ENCODE measurements around the gene DMTF1. TPM values are rescaled to one million over a fixed set of nuclear protein-coding genes. Genes with fewer than 3 reads are reported as not detected.
A peak's percentile ranks its signal among the peaks of the same experiment; 100 is the strongest.

DMTF1 gene
- total RNA-seq, 2 experiments from 2014 or later: 111 to 197 TPM

DNA sequence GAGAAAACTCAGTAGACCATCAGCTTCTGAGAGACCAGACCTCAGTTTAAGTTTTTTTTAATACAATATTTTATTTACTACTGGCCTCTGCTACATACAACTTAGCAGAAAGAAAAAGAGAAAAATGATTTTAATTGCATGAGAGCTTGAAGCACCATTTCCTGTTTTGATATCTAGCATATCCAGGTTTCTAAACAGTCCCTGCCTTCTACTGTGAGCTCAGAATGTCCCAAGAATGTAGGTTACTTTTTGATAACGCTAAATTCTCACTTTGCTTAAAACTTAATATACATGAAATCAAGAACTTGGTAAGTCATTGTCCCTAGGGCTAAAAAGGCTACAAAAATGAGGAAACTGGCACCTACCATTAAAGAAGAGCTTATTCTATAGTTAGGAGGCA, 60.2 kb downstream of the DMTF1 start:
- no TSS peak for BruUV-seq (replicated peaks)
- POLR2A ChIA-PET: interaction anchor here (1.1 to 5.1 kb wide), 12 partner anchors 10 to 64 kb away, joined by 3 to 36 read pairs (median 6); partner anchors contain the start of gene DMTF1

DNA sequence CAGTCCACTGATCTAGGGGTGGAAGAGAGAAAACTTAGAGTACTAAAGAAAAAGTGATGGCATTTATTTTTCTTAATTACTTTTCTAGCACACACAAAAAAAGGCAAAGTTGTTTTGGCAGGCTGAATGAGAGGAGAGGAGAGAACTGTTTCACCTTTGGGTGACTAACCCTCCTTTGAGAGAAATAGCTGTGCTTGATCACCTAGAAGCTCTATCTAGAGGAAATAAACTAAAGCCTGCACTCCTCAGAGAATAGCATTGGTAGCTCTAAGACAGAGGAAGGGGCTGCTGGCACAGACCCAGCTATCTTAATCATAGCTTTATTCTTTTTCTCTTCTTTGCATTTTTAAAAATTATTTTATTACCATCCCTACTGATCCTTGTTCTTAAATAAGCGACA, 61.0 kb downstream of the DMTF1 start:
- H3K9me3 ChIP-seq (ENCODE audit: low read length): peaks cover 9% of the 10 kb centered on the region; the same call in 1 of the 2 replicates
- BruUV-seq (replicated peaks): no TSS peak
- peak overlapping the region; percentile 88 for H3K4me2 ChIP-seq (ENCODE audit: low read length)
- DNase-seq (ENCODE audit: low spot score): no peak
- H3K79me2 ChIP-seq (ENCODE audit: insufficient read depth, low read depth, low read length): peaks cover 93% of the 10 kb centered on the region
- H3K36me3 ChIP-seq (ENCODE audit: insufficient read depth, low read length): peaks cover 89% of the 10 kb centered on the region
- H3K9me2 ChIP-seq (ENCODE audit: insufficient read depth, low read length): no peaks in the 10 kb centered on the region
- peak overlapping the region; percentile 82 for H3K4me3 ChIP-seq (ENCODE audit: low read depth, low read length, poor library complexity, severe bottlenecking)
- H3K27ac ChIP-seq (ENCODE audit: low read depth, low read length, poor library complexity, severe bottlenecking): peak overlapping the region; percentile 98
- intact Hi-C loops (cut with micrococcal nuclease; ENCODE audit: unreplicated experiment): no loop called here
- H2AFZ ChIP-seq (ENCODE audit: low read length): no peak overlapping the region
- ChIA-PET POLR2A (interaction anchor here (0.7 to 5.1 kb wide), 14 partner anchors 10 to 1602 kb away, joined by 3 to 36 read pairs (median 5); partner anchors contain the start of gene DMTF1), CTCF (ENCODE audit: unreplicated experiment) (no interaction called here)
- peaks cover 42% of the 10 kb centered on the region for H4K20me1 ChIP-seq (ENCODE audit: insufficient read depth, low read length)
- TF ChIP-seq, protein P1, sequence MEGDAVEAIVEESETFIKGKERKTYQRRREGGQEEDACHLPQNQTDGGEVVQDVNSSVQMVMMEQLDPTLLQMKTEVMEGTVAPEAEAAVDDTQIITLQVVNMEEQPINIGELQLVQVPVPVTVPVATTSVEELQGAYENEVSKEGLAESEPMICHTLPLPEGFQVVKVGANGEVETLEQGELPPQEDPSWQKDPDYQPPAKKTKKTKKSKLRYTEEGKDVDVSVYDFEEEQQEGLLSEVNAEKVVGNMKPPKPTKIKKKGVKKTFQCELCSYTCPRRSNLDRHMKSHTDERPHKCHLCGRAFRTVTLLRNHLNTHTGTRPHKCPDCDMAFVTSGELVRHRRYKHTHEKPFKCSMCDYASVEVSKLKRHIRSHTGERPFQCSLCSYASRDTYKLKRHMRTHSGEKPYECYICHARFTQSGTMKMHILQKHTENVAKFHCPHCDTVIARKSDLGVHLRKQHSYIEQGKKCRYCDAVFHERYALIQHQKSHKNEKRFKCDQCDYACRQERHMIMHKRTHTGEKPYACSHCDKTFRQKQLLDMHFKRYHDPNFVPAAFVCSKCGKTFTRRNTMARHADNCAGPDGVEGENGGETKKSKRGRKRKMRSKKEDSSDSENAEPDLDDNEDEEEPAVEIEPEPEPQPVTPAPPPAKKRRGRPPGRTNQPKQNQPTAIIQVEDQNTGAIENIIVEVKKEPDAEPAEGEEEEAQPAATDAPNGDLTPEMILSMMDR (conservative IDR thresholded peaks at IDR 0.05; ENCODE audit: low read length): no peak
- TF ChIP-seq EZH2phosphoT487 (IDR thresholded peaks at IDR 0.05; ENCODE audit: borderline replicate concordance, low read depth, low read length): no peak
- peaks cover 63% of the 10 kb centered on the region for H3K4me1 ChIP-seq (ENCODE audit: insufficient read depth, low read length, poor library complexity, severe bottlenecking)

More for the DNA sequence above, 60.2 kb downstream of the DMTF1 start:
- no peak for TF ChIP-seq EZH2phosphoT487 (IDR thresholded peaks at IDR 0.05; ENCODE audit: borderline replicate concordance, low read depth, low read length)
- Histone ChIP-seq H3K36me3 (ENCODE audit: insufficient read depth, low read length) (peaks cover 89% of the 10 kb centered on the region), H3K27ac (ENCODE audit: low read depth, low read length, poor library complexity, severe bottlenecking) (peak overlapping the region; percentile 98), H4K20me1 (ENCODE audit: insufficient read depth, low read length) (peaks cover 37% of the 10 kb centered on the region), H3K4me1 (ENCODE audit: insufficient read depth, low read length, poor library complexity, severe bottlenecking) (peaks cover 59% of the 10 kb centered on the region), H3K79me2 (ENCODE audit: insufficient read depth, low read depth, low read length) (peaks cover 93% of the 10 kb centered on the region), H3K4me3 (ENCODE audit: low read depth, low read length, poor library complexity, severe bottlenecking) (peak overlapping the region; percentile 82), H3K9me3 (ENCODE audit: low read length) (peaks cover 9% of the 10 kb centered on the region; the same call in 1 of the 2 replicates), H3K9me2 (ENCODE audit: insufficient read depth, low read length) (no peaks in the 10 kb centered on the region), H2AFZ (ENCODE audit: low read length) (no peak overlapping the region), H3K4me2 (ENCODE audit: low read length) (peak overlapping the region; percentile 88)
- intact Hi-C loops (cut with micrococcal nuclease; ENCODE audit: unreplicated experiment): no loop called here
- no peak for DNase-seq (ENCODE audit: low spot score)
- CTCF ChIA-PET (ENCODE audit: unreplicated experiment): interaction anchor here (0.8 kb wide), 1 partner anchor 11 kb away, joined by 3 read pairs; no protein-coding TSS in a partner anchor

DNA sequence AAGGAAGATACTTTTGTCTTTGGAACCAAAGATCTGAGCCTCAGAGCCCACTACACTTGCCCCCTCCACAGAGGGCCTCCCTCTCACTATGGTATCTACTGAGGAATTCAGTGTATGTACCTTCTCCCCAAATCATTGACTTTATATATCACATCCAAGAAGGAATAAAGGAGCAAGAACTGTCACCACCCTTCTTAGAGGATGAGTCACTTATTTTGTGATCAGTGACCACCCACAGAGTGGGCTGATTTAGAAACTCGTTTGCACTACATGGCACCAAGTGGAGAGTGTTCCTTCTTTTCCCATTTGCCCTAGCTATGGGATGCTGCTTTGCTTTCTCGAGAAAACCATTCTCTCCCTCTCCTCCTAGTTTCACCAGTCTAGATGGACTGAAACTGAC, 61.6 kb downstream of the DMTF1 start:
- Histone ChIP-seq H3K4me1 (ENCODE audit: insufficient read depth, low read length, poor library complexity, severe bottlenecking) (peaks cover 63% of the 10 kb centered on the region), H3K4me2 (ENCODE audit: low read length) (peak overlapping the region; percentile 88), H3K27ac (ENCODE audit: low read depth, low read length, poor library complexity, severe bottlenecking) (peak overlapping the region; percentile 98), H4K20me1 (ENCODE audit: insufficient read depth, low read length) (peaks cover 42% of the 10 kb centered on the region), H3K79me2 (ENCODE audit: insufficient read depth, low read depth, low read length) (peaks cover 93% of the 10 kb centered on the region), H3K4me3 (ENCODE audit: low read depth, low read length, poor library complexity, severe bottlenecking) (peak overlapping the region; percentile 82), H3K36me3 (ENCODE audit: insufficient read depth, low read length) (peaks cover 89% of the 10 kb centered on the region), H3K9me2 (ENCODE audit: insufficient read depth, low read length) (no peaks in the 10 kb centered on the region), H3K9me3 (ENCODE audit: low read length) (peaks cover 9% of the 10 kb centered on the region; the same call in 1 of the 2 replicates), H2AFZ (ENCODE audit: low read length) (no peak overlapping the region)
- TF ChIP-seq, protein P1 (conservative IDR thresholded peaks at IDR 0.05; ENCODE audit: low read length): no peak
- TF ChIP-seq EZH2phosphoT487 (IDR thresholded peaks at IDR 0.05; ENCODE audit: borderline replicate concordance, low read depth, low read length): no peak
- ChIA-PET CTCF (ENCODE audit: unreplicated experiment) (no interaction called here), POLR2A (interaction anchor here (0.6 to 5.1 kb wide), 12 partner anchors 9 to 1602 kb away, joined by 3 to 36 read pairs (median 4); partner anchors contain the start of gene DMTF1)
- DNase-seq (ENCODE audit: low spot score): no peak
- intact Hi-C loops (cut with micrococcal nuclease; ENCODE audit: unreplicated experiment): no loop called here
- no TSS peak for BruUV-seq (replicated peaks)
